ENCODE measurements around the gene FGF10.

DNA sequence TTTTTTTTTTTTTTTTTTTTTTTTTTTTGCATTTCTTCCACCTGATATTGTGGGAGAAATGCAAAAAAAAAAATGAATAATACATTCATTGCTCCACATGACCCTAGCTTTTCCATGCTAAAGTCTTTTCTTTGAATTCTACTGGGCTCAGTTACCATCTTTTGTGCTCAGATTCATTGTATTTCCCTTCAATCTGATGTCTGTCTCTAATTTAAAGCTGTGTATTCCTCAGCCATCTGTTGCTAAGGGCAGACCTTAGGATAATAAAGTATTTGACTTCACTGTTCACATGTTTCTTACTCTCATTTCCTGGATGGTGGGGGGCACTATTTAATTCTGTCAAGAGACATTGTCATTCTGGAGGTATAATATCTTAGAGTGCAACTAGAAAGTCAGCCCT lies 123.5 kb downstream of the FGF10 start:
- TF ChIP-seq CTCF (IDR thresholded peaks at IDR 0.05), result no peak
- TF ChIP-seq POLR2A (IDR thresholded peaks at IDR 0.05), result no peak

Measured in uterus (tissue), 2 donors.